Inflammatory macrophage treated with lipopolysaccharide for 1 hour (primary cell): ENCODE results near the gene HNMT.

Experiments used
- DNase-seq, 2 donors: peaks; one replicate each; pipeline ENCODE4 v3.0.0-alpha.2; 2020 to 2022

Gene HNMT

GRCh38 chr2:137964066-137964858, at the start of gene HNMT:
Gene HNMT, plus strand, starts transcription at chr2:137964473. Its CDS starts 19 bp downstream, at chr2:137964492.
- DNase-seq: peak; percentile 88 to 91

GRCh38 chr2:137921105-137921880, 43.0 kb upstream of the HNMT start:
- peak in 1 of 2 donors; percentile 8 for DNase-seq

GRCh38 chr2:137922171-137922570, 42.1 kb upstream of the HNMT start:
- peak; percentile 20 to 29 for DNase-seq

GRCh38 chr2:137924019-137924418, 40.3 kb upstream of the HNMT start:
- DNase-seq: peak in 1 of 2 donors; percentile 17

- no peak for DNase-seq
Measured at GRCh38 chr2:137925599-137925998, 38.7 kb upstream of the HNMT start.

- DNase-seq: no peak
Measured at GRCh38 chr2:137927846-137928245, 36.4 kb upstream of the HNMT start.

- no peak for DNase-seq
Measured at GRCh38 chr2:137928547-137929518, 35.4 kb upstream of the HNMT start.

GRCh38 chr2:137929519-137929916, 34.8 kb upstream of the HNMT start:
- DNase-seq: no peak

GRCh38 chr2:137930146-137930545, 34.1 kb upstream of the HNMT start:
- DNase-seq: peak; percentile 45 to 62

GRCh38 chr2:137935591-137935990, 28.7 kb upstream of the HNMT start:
- no peak for DNase-seq

- DNase-seq: no peak
Measured at GRCh38 chr2:137937246-137937645, 27.0 kb upstream of the HNMT start.

- DNase-seq: no peak
Measured at GRCh38 chr2:137937778-137938177, 26.5 kb upstream of the HNMT start.

GRCh38 chr2:137938204-137938603, 26.1 kb upstream of the HNMT start:
- no peak for DNase-seq

GRCh38 chr2:137939026-137939425, 25.2 kb upstream of the HNMT start:
- peak; percentile 37 to 38 for DNase-seq

- no peak for DNase-seq
Measured at GRCh38 chr2:137940154-137940553, 24.1 kb upstream of the HNMT start.

- no peak for DNase-seq
Measured at GRCh38 chr2:137942037-137942832, 22.0 kb upstream of the HNMT start.

- no peak for DNase-seq
Measured at GRCh38 chr2:137942833-137943677, 21.2 kb upstream of the HNMT start.

GRCh38 chr2:137943678-137944347, 20.5 kb upstream of the HNMT start:
- no peak for DNase-seq

GRCh38 chr2:137944714-137945113, 19.6 kb upstream of the HNMT start:
- no peak for DNase-seq

- DNase-seq: no peak
Measured at GRCh38 chr2:137945229-137945628, 19.0 kb upstream of the HNMT start.
